IMR-90 (cell line): ENCODE results near the gene NRCAM.

Experiments used
- BHLHE40 ChIP-seq: fragments of 150-350 bp; IDR thresholded peaks from 2 replicates; pipeline ENCODE4 v1.6.1; 2016; ENCODE audit warnings: mild to moderate bottlenecking, low read depth, low read length
- CEBPB ChIP-seq: IDR thresholded peaks from 2 replicates; pipeline ENCODE4 v1.6.1; 2012; ENCODE audit warnings: low read depth, low read length, improper control_type of control experiment
- FOS ChIP-seq: fragments of 150-350 bp; IDR thresholded peaks from 2 replicates; pipeline ENCODE4 v1.6.1; 2016; ENCODE audit warnings: low read depth, low read length
- MAFK ChIP-seq: IDR thresholded peaks from 2 replicates; pipeline ENCODE4 v1.6.1; 2012; ENCODE audit warnings: low read depth, low read length, improper control_type of control experiment
- MXI1 ChIP-seq: IDR thresholded peaks from 2 replicates; pipeline ENCODE4 v1.6.1; 2012; ENCODE audit warnings: low read depth, mild to moderate bottlenecking, low read length, moderate library complexity, borderline replicate concordance
- NFE2L2 ChIP-seq: fragments of 150-350 bp; IDR thresholded peaks from 2 replicates; pipeline ENCODE4 v1.6.1; 2016; ENCODE audit warnings: low read depth, mild to moderate bottlenecking, low read length
- POLR2A ChIP-seq: IDR thresholded peaks from 2 replicates; pipeline ENCODE4 v1.6.1; 2012; ENCODE audit warnings: mild to moderate bottlenecking, low read depth, low read length
- RAD21 ChIP-seq: IDR thresholded peaks from 2 replicates; pipeline ENCODE4 v1.6.1; 2012; ENCODE audit warnings: low read length, improper control_type of control experiment
- RCOR1 ChIP-seq: IDR thresholded peaks from 2 replicates; pipeline ENCODE4 v1.6.1; 2012; ENCODE audit warnings: mild to moderate bottlenecking, low read length, improper control_type of control experiment; ENCODE audit not compliant: insufficient replicate concordance
- RFX5 ChIP-seq: IDR thresholded peaks from 2 replicates; pipeline ENCODE4 v1.8.0; 2012; ENCODE audit warnings: low read depth, mild to moderate bottlenecking, low read length, moderate library complexity
- SMC3 ChIP-seq: fragments of 150-350 bp; IDR thresholded peaks from 2 replicates; pipeline ENCODE4 v1.6.1; 2016; ENCODE audit warnings: low read depth, mild to moderate bottlenecking, antibody characterized with exemption, low read length, moderate library complexity
- TF ChIP-seq, protein P1 (sequence below): conservative IDR thresholded peaks from 2 replicates; pipeline ENCODE4 v1.5.1; 2012; ENCODE audit warnings: mild to moderate bottlenecking, low read depth, low read length, improper control_type of control experiment
- TF ChIP-seq, protein P2 (sequence below): fragments of 150-350 bp; IDR thresholded peaks from 2 replicates; pipeline ENCODE4 v1.6.1; 2017; ENCODE audit warnings: mild to moderate bottlenecking, antibody characterized with exemption, low read length, low read depth

DNA sequence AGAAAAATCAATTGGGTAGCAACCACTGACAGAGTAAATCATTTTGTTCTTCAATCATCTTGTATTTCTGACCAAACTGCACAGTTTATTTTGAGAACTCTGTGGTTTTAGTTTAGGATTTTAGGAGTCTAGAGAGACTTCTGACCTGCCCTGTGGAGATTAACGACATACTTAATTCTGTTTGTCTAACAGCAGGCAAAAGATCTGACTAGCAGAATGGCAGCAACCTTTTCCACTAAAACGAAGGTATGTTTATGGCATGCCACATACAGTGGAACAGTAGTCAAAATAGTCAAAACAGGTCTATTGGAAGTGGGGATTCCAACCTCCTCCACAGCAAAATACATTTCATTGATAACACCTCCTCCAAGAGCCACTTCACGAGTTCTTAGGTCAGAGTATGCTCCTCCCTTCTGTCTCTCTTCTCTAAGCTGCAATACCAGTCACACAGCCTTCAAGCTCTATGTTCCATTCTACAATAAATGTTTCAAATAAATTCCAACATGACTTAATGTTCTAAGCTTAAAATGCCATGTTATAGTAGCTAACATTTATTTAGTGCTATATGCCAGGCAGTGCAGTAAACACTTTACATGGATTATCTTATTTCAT is 34.4 kb downstream of the NRCAM start:
- TF ChIP-seq, protein P1, sequence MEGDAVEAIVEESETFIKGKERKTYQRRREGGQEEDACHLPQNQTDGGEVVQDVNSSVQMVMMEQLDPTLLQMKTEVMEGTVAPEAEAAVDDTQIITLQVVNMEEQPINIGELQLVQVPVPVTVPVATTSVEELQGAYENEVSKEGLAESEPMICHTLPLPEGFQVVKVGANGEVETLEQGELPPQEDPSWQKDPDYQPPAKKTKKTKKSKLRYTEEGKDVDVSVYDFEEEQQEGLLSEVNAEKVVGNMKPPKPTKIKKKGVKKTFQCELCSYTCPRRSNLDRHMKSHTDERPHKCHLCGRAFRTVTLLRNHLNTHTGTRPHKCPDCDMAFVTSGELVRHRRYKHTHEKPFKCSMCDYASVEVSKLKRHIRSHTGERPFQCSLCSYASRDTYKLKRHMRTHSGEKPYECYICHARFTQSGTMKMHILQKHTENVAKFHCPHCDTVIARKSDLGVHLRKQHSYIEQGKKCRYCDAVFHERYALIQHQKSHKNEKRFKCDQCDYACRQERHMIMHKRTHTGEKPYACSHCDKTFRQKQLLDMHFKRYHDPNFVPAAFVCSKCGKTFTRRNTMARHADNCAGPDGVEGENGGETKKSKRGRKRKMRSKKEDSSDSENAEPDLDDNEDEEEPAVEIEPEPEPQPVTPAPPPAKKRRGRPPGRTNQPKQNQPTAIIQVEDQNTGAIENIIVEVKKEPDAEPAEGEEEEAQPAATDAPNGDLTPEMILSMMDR, result no peak
- TF ChIP-seq POLR2A (no peak), SMC3 (no peak), CEBPB (no peak), FOS (no peak), NFE2L2 (no peak), RAD21 (no peak), BHLHE40 (no peak), RCOR1 (no peak), MXI1 (no peak), MAFK (no peak), RFX5 (no peak)
- TF ChIP-seq, protein P2, sequence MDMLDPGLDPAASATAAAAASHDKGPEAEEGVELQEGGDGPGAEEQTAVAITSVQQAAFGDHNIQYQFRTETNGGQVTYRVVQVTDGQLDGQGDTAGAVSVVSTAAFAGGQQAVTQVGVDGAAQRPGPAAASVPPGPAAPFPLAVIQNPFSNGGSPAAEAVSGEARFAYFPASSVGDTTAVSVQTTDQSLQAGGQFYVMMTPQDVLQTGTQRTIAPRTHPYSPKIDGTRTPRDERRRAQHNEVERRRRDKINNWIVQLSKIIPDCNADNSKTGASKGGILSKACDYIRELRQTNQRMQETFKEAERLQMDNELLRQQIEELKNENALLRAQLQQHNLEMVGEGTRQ, result no peak
